HG03571 (cell line): Measurements from ENCODE around the gene TUBA1C.

Experiments used
- ATAC-seq: cut with Tn5 transposase; IDR thresholded peaks from one replicate; pipeline ENCODE4 v1.9.1; 2021; ENCODE audit not compliant: unreplicated experiment

Gene TUBA1C

GRCh38 chr12:49264873-49265792, at the start of gene TUBA1C:
TSS of gene TUBA1C (plus strand) at chr12:49265082. CDS start at chr12:49265182, 100 bp downstream.
- ATAC-seq: peak; percentile 66

GRCh38 chr12:49219417-49220026, 45.4 kb upstream of the TUBA1C start:
- ATAC-seq: no peak

GRCh38 chr12:49220972-49221371, 43.9 kb upstream of the TUBA1C start:
- no peak for ATAC-seq

DNA sequence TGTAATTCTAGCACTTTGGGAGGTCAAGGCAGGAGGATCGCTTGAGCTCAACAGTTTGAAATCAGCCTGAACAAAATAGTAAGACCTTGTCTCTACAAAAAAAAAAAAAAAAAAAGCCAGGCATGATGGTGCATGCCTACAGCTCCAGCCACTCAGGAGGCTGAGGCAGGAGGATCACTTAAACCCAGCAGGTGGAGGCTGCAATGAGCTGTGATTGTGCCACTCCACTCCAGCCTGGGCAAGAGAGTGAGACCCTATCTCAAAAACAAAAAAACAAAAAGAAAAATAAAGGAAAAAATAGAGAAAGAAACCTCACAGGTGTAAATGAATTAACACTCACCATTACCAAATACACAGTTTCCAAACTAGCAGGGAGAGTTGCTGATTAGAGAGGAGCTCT, 41.8 kb upstream of the TUBA1C start:
- ATAC-seq: no peak

- ATAC-seq: no peak
Measured at GRCh38 chr12:49223590-49224369, 41.1 kb upstream of the TUBA1C start.

DNA sequence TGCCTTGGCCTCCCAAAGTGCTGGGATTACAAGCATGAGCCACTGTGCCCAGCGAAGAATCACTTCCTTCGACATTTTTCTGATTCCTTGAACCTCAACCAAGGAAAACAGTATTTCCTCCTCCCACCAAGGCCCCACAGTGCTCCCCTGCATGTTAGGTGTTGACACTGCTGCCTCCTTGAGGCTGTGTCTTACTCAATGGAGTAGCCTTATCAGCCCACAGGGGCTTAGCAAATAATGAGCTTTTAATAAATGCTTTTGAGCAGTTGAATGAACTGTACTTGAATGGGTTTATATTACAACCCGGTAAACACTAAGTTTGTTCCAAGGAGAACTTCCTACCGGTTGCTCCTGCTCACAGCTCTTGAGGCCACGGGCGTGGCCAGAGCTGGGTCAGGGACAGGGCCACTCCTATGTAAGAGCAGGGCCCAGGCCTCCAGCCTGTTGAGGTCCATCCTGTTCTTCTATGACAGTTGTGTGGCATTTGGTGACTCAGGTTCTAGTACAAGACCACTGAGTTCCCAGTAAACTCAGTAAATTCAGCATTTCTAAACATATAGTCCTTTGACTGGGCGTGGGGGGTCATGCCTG, 39.2 kb upstream of the TUBA1C start:
- no peak for ATAC-seq

GRCh38 chr12:49227713-49228112, 37.2 kb upstream of the TUBA1C start:
- no peak for ATAC-seq

DNA sequence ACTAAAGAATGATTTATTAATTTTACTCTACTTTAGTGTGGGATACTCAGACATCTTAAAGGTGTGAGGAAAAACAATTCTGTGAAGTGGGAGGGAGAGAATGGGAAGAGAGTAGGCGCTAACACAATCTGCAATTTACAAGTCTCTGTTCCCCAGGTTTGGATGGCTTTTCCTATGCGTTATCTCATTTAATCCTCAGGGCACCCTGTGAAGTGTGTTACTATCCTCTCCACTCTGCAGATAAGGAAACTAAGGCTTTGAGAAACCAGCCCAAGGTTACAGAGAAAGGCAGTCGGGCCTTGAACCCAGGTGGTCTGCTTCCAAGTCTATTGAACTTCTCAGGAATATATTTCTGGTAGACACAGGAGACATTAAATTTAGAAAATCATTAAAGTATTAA, 36.2 kb upstream of the TUBA1C start:
- ATAC-seq: no peak

GRCh38 chr12:49230176-49230804, 34.6 kb upstream of the TUBA1C start:
- no peak for ATAC-seq

GRCh38 chr12:49230805-49231194, 34.1 kb upstream of the TUBA1C start:
- ATAC-seq: no peak

- no peak for ATAC-seq
Measured at GRCh38 chr12:49231878-49232655, 32.8 kb upstream of the TUBA1C start.

DNA sequence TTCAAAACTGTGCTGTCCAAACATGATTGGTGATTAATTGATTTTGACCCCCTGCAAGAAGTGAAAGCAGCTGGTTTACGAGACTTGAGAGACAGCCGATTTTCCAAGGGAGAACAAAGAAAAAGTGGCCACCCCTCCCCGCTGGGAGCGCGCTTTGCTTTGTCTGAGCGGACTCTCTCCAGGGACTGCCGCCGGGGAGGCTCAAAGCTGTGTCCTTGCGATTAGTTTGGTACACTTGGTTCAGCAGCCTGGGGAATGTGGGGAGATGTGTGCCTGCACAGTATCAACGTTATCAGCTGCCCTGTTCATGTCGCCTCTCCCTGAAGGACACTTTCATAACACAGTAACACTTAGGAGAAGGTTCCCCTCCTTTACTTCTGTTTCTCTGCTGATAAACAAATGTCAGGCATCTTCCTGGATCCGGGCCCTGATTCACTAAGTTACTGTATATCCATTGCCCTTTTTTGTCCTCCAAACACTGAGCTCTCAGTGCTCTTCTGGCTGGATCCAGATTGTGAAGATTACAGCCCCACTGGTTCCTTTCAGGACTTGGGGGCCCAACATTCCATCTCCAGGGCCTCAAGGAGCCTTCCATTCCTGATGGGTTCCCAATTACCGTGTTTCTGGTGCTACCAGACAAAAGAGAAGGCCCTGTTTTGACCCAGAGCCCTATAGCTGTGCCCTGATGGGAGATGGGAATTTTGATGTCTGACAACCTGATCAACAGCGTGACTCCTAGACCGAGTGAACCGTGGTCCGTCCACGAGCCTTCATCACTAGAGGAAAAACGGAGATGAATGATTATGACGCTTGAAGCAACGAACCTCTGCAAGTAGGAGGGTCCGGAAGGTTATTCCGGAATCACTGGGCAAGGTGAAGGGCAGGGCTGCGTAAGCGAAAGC, 31.7 kb upstream of the TUBA1C start:
- ATAC-seq: no peak

- ATAC-seq: no peak
Measured at GRCh38 chr12:49233842-49234526, 30.9 kb upstream of the TUBA1C start.

DNA sequence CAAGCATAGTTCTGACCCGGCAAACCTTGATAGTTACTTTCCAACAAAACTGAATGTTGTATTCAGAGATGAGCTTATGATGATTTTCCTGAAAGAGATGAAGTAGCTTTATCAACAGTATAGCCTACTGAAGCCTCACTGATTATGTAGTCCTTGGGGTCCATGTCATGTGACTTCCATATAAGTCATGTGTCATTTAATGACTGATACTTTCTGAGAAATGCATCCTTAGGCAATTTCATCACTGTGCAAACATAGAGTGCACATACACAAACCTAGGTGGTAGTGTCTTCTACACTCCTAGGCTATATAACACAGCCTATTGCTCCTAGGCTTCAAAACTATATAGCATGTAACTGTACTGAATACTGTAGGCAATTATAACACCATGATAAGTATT, 28.5 kb upstream of the TUBA1C start:
- ATAC-seq: no peak

DNA sequence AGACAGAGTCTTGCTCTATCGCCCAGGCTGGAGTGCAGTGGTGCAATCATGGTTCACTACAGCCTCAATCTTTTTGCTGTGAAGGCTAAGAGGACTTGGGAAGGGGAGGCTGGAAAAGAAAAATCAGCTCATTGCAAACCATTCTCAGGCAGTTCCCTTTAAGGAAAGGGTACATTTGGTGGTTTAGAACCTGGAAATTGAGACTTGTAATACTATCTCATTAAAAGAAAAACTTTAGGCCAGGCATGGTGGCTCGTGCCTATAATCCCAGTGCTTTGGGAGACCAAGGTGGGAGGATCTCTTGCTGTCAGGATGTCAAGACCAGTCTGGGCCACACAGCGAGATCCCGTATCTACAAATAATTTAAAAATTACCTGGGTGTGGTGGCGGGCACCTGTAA, 21.3 kb upstream of the TUBA1C start:
- no peak for ATAC-seq

DNA sequence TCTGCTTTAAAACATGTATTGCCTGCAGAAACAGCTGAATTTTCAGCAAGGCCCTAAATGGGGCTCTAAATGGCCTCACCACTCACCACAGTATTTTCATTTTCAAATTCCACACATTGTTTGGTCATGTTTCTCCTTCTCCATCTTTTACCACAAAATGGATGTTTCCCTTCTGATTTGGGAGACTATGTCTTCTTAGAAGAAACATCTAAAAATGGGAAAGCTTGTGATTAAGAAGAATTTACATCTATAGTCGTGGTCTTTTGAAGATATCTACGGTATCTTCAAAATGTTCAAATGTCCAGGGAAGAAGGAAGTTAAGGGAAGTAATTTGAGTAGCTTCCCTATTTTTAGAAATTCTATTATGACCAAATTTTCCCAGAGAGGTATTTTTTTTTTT, 20.7 kb upstream of the TUBA1C start:
- ATAC-seq: no peak

GRCh38 chr12:49251357-49251756, 13.5 kb upstream of the TUBA1C start:
- ATAC-seq: no peak

- no peak for ATAC-seq
Measured at GRCh38 chr12:49253033-49253623, 11.8 kb upstream of the TUBA1C start.
